ENCODE data around the gene GAPT.
"Not testable (repeated sequence)": the region's sequence is repeated elsewhere in the genome, so short reads cannot be mapped to it uniquely, and the experiment has no call there.

Gene GAPT

DNA sequence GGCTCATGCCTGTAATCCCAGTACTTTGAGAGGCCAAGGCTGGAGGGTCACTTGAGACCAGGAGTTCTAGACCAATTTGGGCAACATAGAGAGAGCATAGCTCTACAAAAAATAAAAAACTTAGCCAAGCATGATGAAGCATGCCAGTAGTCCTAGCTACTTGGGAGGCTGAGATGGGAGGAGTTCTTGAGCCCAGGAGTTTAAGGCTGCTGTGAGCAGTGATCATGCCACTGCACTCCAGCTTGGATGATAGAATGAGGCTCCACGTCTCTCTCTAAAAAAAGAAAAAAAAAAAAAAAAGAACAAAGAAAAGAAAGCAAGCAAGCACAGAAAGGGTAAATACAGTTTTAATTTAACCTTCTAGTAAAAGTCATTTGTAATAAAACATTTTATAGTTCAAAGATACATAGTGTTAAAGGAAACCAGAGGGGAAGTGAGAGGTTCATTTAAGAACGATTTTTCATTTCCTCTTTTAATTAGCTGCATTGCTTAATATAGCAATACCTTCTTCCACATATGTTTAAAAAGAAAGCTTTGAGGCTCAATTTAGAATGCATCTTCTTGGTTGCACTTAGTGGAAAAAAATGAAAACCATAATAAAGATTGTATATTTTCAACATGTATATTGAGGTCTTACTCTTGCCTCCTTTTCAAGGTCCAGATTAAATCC lies 14.9 kb downstream of the GAPT start:
- DNase-seq = no peak

DNA sequence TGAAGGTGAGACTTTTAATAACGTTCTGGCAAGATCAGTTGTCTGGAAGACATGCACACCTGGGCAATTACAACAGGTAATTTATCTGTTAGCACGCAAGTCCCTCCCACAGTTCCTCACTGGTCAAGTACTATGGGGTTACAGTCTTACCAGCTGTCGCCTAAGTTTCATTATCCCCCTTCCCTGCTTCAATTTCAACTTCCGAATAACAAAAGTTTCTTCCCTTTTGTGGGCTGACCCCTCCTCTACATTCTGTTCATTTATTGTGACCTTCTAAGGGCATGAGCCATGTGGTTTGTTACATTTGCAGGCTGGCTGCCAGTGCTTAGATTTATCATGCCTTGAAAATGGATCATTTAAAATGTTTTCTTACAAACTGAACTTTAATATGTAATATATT lies 16.5 kb downstream of the GAPT start:
- DNase-seq = no peak

DNA sequence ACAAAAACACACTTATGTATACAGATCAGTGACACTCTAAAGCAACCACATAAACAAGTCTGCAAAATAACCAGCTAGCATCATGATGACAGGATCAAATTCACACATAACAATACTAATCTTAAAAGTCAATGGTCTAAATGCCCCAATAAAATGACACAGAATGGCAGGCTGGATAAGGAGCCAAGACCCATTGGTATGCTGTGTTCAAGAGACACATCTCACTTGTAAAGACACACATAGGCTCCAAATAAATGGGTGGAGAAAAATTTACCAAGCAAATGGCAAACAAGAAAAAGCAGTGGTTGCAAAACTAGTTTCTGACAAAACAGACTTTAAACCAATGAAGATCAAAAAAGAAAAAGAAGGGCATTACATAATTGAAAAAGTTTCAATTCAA lies 26.0 kb downstream of the GAPT start:
- DNase-seq = no peak

DNA sequence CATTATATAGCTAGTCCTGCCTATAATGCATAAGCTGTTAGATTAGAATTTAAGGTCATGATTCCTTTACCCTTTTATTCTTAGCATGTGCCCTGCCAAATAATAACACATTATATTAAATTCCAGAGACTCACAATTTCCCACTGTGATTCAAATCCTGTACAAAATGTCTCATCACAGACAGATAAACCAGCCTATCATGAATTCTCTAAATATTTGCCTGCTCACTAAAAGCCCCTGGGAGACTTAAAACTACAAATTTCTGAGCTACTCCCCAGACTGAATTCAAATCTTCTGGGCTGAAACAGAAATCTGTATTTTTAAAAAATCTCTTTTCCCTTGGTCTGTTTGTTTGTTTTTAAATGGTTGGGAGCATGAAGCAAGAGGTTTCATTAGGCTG lies 32.7 kb downstream of the GAPT start:
- DNase-seq = no peak

DNA sequence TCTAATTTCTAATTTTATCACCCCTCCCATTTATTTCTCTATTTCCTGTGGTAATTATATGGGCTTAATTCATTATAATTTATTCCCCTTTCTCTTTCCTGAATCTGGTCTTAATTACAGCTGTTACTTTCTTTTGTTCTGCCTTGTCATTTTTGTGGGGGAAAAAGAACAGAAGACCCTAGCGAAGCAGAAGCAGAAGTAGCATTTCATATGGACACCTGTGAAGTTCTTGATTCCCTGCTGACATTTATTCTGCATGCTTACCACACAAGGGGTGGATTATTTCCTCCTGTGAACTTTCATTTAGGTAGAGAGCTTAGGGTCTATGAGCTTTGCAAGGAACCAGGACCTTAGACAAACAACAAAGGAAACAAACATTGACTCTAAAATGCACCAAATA lies 33.3 kb downstream of the GAPT start:
- DNase-seq = no peak

DNA sequence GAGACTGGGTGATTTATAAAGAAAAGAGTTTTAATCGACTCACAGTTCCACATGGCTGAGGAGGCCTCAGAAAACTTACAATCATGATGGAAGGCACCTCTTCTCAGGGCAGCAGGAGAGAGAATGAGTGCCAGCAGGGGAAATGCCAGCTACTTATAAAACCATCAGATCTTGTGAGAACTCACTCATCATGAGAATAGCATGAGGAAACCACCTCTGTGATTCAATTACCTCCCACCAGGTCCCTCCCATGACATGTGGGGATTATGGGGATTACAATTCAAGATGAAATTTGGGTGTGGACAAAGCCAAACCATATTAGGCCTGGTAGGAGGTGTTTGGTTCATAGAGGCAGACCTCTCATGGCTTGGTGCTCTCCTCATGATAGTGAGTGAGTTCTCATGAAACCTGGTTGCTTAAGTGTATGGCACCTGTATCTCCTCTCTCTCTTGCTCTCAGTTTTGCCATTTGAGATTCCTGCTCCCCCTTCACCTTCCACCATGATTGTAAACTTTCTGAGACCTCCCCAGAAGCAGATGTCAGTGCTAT lies 39.8 kb downstream of the GAPT start:
- DNase-seq = no peak

DNA sequence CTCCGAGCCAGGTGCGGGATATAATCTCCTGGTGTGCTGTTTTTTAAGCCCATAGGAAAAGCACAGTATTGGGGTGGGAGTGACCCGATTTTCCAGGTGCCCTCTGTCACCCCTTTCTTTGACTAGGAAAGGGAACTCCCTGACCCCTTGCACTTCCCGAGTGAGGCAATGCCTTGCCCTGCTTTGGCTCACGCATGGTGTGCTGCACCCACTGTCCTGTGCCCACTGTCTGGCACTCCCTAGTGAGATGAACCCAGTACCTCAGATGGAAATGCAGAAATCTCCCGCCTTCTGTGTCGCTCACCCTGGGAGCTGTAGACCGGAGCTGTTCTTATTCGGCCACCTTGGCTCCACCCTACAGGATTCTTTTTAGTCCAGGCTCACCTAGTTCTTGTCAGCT lies 50.7 kb downstream of the GAPT start:
- DNase-seq = not testable (repeated sequence)

DNA sequence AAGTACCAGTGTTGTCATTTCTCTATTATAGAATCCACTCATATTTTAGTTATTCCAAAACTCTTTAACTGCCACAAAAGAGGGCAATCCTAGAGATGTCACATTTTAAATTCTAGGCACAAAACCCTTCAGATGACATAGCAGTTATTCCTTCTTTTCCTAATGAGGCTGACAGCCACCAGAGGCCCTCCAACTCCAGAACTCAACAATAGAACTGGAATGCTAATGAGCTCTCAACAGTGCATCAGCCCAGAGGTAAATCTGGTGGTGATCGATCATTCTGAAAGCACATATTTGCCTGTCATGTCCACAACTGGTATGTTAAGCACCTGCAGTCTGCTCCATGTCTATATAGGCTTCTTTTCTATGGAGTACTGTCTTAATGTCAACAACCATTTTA lies 51.5 kb downstream of the GAPT start:
- no peak for DNase-seq

DNA sequence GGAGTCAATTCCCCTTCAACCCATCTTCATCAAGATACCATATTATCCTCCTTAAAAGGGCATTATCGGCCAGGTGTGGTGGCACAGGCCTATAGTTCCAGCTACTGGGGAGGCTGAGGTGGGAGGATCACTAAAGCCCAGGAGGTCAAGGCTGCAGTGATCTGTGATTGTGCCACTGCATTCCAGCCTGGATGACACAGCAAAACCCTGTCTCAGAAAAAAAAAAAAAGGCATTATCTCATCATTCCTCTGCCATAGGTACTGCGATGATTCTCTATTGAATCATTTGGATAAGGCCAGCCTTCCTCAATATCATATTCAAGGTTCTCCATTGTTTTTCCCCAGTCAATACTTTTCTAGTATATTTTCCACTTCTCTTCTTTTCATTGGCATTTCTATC lies 52.5 kb downstream of the GAPT start:
- no peak for DNase-seq

DNA sequence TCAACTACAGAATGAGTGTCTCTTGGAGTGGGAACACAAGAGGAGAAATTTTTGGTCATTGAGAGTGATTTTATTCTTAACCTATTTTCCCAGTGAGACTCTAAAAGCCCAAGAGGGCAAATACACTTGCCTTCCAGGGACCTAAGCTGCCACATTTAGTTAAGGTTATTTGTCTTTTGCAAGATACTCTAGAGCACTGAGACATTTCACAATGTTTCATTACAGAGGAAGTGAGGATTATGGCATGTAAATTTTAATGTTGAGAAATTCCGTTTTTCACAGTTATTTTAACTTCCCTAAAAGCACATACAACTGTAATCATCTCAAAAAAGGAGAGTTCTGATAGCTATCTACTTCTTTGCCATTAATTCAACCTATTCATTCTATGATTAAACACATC lies 53.0 kb downstream of the GAPT start:
- DNase-seq = no peak

DNA sequence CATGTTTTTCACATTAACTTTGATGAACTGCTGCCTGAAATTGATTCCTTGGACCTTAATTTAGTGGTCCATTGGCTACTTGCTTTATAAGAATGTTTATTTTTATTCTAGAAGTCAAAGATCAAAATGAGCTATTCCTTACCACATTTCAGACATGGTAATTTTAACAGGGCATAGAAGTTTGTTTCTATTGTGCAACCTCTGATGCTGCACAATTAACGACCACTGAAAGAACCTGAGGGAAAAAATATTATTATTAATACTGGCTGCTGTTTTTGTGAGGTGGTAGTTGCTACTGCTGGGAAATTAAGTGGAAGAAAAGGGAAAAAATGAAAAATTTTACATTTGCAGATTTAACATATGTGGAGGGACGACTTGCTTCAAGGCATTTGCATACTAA lies 53.7 kb downstream of the GAPT start:
- no peak for DNase-seq

DNA sequence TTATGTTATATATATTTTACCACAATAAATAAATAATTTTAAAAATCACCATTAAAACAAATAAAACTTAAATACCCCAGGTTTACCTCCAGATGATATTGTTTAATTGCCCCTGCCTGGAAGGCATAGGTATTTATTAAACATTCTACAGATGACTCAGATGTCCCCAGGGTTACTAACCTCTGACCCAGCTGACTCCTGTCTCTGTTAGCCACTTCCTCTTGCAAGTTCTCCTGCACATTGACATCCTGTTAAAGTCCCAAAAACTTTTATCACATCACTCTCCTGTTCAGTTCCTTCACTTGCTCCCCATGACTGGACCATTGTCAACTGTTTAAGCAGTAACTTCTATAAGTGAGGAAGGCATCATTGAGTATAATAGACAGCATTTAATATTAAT lies 54.7 kb downstream of the GAPT start:
- DNase-seq = no peak
